Stimulated activated CD8-positive, alpha-beta memory T cell treated with anti-CD3 and anti-CD28 coated beads, Interleukin-12 subunit alpha, Interleukin-12 subunit beta, amount 100 ng/mL, for 1 hour (primary cell): ENCODE results near the gene PLCG1.
A peak's percentile ranks its signal among the peaks of the same experiment; 100 is the strongest.
"Not testable (repeated sequence)": the region's sequence is repeated elsewhere in the genome, so short reads cannot be mapped to it uniquely, and the experiment has no call there.

Experiments
- DNase-seq: peaks from one replicate; pipeline ENCODE4 v3.0.0-alpha.2; 2020; ENCODE audit warnings: low read depth

The PLCG1 gene

DNA sequence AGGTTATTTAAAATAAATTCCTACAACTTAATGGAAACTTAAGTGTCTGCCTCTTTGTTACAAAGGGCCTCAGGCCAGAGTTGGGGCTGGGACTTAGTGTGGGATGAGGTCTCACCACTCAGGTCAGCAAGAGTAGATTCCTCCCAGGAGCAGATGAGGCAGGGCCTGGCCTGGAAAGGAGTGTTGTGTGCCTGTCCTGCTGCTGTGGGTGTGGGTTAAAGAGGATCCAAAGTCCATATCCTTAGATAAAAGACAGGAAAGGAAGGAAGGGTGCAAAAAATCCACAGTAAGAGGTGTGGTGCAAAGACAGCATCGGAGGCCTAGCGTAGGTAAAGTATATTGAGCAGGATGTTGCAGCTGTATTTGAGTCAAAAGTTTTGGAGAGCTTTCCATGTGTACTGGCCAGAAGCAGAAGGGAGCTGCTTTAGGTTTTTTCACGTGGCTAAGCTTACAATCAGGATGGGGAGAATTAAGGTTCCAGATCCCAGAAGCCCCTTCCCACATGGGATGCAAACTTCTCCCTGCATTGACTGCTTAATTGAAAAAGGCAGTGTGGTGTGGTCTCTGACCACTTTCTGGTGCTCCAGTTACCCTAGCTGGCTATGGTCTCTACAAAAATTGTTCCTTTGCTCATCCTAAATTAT is 12.8 kb upstream of the PLCG1 start:
- DNase-seq = no peak

DNA sequence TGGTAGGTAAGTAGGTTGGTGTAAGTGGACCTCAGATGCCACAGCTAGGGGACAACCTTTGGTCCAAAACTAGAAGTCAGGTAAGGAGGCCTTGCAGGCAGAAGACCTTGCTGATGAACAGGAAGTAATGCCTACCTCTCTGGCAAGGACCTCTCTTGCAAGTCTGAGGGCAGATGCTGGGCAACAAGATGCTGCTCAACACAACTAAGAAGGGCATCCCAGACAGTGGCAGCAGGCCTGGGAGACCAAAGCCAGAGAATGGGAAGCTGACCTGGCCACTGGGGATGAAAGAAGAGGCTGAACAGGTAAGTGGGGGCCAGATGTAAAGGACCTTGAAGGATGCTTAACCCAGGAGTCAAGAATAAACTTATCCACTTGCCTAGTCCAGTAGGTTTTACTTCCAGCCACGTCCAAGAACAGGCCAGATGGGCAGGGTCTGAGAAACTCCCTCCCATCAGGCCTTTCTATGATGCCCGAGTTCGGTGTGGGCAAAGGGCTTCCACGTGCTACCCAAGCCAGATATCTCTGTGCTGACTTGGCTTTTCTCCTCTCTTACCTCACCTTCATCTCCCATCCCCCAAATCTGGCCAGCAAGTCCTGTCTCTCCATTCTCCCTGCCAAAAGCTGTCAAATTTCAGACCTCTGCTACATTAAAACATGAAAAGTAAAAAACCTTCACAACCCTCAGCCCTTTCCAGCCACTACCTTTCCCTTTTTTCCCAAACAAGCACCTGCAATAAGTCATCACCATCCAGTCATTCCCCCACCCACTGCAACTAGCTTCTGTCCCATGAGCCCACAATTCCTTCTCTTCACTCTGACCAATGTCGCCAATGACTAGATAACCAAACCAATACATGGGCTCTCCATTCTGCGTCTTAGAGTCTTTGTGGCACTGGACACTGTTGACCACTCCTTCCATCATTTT is 11.5 kb upstream of the PLCG1 start:
- no peak for DNase-seq

- no peak for DNase-seq
Observed at GRCh38 chr20:41126719-41127118, 10.6 kb upstream of the PLCG1 start.

- not testable (repeated sequence) for DNase-seq
Observed at GRCh38 chr20:41128317-41128716, 9.0 kb upstream of the PLCG1 start.

- DNase-seq = no peak
Observed at GRCh38 chr20:41131594-41132387, 5.6 kb upstream of the PLCG1 start.

DNA sequence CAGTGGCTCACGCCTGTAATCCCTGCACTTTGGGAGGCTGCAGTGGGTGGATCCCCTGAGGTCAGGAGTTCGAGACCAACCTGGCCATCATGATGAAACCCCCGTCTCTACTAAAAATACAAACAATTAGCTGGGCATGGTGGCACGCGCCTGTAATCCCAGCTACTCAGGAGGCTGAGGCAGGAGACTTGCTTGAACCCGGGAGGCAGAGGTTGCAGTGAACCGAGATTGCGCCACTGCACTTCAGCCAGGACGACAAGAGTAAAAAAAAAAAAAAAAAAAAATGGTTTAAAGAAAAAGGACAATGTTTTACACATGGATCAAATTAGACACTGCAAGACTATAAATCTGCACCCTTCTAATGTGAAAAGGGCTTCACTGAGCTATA is 5.0 kb upstream of the PLCG1 start:
- DNase-seq = not testable (repeated sequence)

DNA sequence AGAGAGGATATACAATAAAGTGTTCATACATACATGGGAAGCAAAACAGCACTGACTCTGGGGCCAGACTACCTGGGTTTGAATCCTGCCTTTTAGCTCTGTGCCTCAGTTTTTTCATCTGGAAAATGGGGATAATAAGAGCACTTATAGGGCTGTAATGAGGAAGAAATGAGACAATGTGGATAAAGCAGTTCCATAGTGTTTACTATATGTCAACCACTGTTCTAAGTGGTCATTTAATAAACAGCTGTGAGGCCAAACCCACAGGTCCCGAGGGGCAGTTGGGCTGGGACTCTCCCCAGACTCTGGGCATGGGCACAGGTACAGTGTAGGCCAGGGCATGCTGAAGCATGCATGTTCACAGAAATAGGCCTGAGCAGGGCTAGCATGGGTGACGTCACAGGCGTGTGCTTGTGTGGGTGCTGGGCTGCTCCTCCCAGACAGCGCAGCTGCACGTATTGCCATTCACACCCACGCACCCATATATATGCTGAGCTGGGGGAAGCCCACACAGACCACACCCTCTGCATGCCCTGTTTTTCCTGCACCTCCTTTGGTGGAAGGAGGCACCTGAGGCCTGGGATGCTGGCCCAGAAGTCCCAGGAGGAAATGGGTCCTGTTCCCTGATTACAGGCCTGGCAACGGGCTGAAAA is 3.5 kb upstream of the PLCG1 start:
- no peak for DNase-seq

DNA sequence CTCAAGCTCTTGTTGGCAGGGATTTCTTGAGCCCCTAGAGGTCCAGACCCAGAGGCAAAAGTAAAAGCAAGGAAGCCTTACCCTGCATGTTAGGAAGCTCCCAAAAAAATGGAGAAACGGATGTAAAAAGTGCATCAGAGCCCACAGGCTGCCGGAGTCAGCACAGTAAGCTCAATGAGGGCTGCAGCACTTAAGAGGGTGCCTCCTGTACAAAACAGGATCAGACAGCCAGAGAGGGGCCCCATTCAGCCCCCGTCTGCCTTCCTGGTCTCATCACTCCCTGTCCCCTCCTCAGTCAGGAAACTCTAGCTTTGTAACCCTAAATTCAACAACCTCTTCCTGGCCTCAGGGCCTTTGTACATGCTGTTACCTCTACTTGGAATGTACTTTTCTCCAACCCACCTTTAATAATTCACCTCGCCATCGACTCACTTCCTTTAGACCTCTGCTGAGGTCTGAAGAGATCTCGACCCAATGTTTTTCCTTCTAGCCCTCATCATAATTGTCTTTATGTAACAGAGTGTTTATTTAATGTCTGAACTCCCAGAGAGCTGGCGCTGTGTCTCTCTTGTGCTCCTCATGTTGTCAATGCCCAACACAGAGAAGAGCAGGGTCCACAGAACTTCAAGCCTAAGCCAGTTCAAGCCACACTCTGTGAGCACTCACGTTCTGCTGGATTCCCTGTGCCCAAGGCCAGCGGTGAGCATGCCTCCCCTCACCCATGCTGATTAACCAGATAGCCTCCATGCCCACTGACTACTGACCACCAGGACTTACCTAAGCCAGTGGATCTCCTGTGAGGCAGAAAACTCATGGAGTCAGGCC is 2.8 kb upstream of the PLCG1 start:
- DNase-seq = no peak

DNA sequence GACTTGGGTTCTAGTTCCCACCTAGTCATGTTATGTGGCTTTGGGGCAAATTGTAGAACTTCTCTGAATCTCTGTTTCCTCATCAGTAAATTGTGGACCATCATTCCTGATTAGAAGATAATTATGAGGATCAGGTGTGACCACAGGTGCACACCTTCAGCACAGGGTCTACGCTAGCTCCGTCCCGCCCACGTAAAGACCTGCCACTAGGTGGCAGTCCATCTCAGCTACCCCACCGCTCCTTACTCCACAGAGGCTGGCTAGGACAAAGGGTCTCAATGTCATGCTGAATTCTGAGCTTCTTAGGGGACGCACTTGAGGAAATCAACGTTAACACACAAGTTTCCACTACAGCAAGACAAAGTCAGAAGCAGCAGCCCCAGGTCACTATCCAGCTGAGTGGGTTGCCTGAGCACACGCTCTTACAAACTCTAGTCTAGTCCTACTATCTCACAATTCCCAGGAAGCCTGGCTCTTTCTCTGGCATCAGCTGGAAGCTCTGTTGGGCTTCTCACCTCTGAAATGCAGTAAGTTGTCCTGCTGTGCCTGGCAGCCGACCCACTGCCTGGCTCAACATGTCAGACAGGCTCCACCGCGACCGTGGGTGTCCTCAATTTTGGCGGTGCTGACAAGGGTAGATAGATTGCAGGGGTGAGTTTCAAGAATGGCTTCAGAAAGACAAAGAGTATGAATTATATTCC is 2.0 kb upstream of the PLCG1 start:
- peak; percentile 49 for DNase-seq

- no peak for DNase-seq
Observed at GRCh38 chr20:41135888-41136679, 1.3 kb upstream of the PLCG1 start.

DNA sequence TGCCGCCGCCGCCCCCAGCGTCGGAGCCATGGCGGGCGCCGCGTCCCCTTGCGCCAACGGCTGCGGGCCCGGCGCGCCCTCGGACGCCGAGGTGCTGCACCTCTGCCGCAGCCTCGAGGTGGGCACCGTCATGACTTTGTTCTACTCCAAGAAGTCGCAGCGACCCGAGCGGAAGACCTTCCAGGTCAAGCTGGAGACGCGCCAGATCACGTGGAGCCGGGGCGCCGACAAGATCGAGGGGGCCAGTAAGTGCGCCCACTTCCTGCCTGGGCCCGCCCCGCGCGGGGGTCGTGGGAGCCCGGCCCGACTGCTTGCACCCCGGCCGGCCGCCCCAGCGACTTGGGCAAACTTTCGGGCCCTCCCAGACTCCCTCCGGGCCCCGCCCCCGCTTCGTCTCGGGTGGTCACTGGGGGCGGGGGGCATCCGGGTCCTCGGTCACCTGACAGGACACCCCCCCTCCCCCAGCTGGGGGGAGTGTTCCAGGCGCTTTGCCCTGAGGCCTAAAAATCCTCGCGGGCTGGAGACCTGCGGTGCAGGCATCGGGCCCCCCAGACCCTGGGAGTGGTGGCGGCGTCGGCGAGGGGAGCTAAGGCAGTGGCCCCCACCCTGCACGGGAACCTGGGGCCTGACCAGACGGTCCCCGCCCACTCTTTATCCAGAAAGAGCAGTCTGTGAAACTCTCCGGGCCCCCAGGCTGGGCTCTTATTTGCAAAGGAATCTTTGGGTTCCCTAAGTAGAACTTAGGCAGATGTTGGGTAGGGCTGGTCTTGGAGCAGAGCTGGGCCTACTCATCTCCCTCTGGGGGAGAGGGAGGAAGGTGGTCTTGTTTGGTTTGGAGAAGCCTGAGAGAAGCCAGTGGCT is 501 bp downstream of the PLCG1 start:
- DNase-seq = no peak

- peak; percentile 28 for DNase-seq
Observed at GRCh38 chr20:41138475-41139226, 1.3 kb downstream of the PLCG1 start.

DNA sequence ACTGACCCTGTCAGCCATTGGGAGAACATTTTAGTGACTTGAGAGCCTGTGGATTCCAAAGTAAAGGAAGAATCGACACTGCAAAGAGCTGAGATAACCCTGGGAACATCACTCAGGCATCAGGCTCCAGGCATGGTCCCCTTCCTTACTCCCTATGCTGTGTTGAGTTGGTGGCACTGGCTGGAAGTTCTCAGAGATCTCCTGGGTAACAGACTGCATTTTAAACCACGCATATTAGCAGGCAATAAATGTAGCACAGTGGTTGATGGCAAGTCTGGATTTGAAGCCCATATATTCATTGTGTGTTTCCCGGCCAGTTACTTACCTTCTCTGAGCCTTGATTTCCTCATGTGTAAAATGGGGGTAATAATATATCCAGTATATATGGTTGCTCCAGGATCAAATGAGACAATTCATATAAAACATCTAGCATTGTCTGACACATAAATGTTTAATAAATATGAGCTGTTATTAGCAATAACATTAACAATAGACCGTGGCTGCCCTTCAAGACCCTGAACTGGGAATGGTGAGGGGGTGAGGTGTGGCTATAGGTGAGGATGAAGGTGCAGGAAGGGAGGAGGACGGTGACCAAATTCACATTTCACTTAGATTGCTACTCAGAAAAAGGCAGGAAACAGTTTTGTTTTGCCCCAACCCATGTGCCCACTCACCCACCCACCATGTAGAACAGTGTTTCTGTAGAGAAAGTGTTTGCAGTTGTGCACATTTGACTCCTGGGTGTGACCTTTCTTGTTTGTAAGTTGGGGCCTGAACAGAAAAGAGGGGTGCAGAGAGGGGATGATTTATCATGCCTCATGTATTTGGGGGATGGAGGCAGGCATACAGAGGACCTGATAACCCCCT is 2.1 kb downstream of the PLCG1 start:
- no peak for DNase-seq

DNA sequence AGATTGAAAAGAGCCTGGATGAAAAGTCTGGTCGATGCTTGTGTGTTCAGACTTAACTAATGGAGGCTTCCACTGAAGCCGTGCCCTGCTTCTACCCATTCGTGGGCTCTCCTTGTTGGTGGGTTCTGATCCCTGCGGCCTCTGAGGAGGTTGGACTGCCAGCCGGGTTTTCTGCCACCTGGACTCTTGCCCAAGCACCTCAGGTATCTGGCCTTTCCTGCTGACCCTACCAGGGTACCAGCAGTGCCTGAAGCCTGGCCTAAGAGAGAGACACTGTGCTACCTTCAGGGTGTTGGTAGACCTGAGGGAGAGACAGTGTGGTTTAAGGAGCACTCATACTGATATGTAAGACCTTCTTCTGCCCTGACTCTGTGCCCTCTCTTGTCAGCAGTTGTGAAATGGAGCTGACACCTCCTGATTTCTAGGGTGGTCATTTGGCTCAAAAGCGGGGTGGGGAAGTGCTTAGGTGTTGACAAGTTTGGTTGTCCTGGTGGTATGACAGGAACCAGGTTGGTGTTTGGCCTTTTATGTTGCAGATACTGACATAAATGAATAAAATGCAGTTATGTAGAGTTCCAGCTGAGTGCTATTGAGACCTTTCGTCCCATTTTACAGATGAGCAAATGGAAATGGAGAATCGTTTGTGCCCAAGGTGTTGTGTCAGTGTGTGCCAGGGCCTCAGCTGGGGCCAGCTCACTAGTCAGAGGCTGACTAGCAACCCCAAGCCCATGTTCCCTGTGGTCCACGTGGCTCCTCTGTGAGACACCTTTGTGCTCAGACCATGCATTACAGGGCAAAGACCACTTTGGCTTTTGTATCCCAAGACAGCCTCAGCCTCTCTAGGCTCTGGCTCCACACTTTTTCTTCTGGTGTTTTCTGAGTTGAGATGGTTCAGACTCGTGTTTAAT is 3.1 kb downstream of the PLCG1 start:
- DNase-seq = no peak

GRCh38 chr20:41141153-41141815 is 3.9 kb downstream of the PLCG1 start:
- no peak for DNase-seq
